Measurements from ENCODE around the gene UTP14A.
"Not testable (repeated sequence)": the region's sequence is repeated elsewhere in the genome, so short reads cannot be mapped to it uniquely, and the experiment has no call there.

The UTP14A gene, protein sequence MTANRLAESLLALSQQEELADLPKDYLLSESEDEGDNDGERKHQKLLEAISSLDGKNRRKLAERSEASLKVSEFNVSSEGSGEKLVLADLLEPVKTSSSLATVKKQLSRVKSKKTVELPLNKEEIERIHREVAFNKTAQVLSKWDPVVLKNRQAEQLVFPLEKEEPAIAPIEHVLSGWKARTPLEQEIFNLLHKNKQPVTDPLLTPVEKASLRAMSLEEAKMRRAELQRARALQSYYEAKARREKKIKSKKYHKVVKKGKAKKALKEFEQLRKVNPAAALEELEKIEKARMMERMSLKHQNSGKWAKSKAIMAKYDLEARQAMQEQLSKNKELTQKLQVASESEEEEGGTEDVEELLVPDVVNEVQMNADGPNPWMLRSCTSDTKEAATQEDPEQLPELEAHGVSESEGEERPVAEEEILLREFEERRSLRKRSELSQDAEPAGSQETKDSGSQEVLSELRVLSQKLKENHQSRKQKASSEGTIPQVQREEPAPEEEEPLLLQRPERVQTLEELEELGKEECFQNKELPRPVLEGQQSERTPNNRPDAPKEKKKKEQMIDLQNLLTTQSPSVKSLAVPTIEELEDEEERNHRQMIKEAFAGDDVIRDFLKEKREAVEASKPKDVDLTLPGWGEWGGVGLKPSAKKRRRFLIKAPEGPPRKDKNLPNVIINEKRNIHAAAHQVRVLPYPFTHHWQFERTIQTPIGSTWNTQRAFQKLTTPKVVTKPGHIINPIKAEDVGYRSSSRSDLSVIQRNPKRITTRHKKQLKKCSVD

GRCh38 chrX:129905787-129906580 is at the start of gene UTP14A:
TSS of gene UTP14A (plus strand) at chrX:129906164. CDS start at chrX:129906211, 47 bp downstream.
- peak; percentile 84 to 88 for DNase-seq

- DNase-seq = not testable (repeated sequence)
Observed at GRCh38 chrX:129859134-129859533, 46.8 kb upstream of the UTP14A start.

DNA sequence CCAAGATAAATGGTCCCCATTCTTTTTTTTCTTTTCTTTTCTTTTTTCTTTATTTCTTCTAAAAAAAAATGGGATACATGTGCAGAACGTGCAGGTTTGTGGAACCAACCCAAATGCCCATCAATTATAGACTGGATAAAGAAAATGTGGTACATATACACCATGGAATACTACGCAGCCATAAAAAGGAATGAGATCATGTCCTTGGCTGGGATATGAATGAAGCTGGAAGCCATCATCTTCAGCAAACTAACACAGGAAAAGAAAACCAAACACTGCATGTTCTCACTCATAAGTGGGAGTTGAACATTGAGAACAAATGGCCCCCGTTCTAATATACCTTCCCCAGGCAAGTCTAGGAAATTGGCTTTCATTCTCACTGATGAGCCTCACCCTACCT is 39.6 kb upstream of the UTP14A start:
- not testable (repeated sequence) for DNase-seq

- no peak for DNase-seq
Observed at GRCh38 chrX:129872524-129872923, 33.4 kb upstream of the UTP14A start.

- DNase-seq = no peak
Observed at GRCh38 chrX:129875669-129876068, 30.3 kb upstream of the UTP14A start.

DNA sequence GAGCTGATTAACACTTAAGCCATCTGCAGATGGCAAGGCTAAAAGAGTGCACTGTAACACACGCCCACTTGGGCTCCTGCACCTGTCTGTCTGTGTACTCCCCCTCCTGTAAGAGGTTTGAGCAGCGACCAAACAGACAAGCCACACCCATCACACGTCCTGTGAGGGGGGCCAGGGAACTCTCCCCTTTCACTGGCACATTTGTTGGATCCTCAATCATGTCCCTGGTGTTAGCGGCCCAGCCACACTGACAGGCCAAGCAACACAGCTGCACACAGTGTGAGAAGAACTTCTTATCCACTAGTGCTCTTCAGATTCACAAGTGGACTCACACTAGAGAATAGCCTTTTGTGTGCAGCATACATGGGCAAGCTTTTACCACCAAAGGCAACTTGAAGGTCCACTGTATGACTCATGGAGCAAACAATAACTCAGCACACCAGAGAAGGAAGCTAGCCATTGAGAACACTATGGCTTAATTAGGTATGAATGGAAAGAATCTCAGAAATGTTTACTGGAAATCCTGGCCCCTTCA is 29.1 kb upstream of the UTP14A start:
- no peak for DNase-seq

DNA sequence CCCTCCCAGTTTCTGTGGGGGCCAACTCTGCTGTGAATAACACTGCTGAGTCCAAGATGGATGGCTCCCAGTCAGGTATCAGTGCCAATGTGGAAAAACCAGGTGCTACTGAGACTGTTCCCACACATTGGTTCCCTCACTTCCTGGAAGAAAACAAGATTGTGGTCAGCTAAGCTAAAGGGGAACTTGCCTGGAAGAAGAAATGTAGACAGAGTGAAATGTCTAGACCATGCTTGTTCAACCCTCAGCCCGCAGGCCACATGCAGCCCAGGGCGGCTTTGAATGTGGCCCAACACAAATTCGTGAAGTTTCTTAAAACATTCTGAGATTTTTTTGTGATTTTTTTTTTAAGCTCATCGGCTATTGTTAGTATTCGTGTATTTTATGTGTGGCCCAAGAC is 28.6 kb upstream of the UTP14A start:
- no peak for DNase-seq

- no peak for DNase-seq
Observed at GRCh38 chrX:129900054-129900453, 5.9 kb upstream of the UTP14A start.

DNA sequence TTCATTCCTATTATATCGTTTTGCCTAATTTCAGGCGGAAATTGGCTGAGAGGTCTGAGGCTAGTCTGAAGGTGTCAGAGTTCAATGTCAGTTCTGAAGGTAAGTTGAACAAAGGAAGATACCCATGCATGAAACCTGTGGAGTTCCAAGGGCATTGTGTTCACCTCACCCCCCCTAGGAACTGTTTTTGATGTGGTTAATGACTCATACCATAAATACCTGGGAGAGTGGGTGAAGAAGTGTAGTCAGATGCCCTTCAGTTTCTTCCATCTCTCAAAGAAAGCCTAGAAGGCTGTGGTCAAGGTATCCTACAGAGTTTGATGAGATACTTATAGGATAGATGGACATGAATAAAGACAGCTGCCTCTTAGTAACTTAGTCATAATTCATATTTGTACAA is 2.7 kb downstream of the UTP14A start:
- no peak for DNase-seq

GRCh38 chrX:129925305-129926092 is 19.5 kb downstream of the UTP14A start:
- peak; percentile 68 to 75 for DNase-seq

DNA sequence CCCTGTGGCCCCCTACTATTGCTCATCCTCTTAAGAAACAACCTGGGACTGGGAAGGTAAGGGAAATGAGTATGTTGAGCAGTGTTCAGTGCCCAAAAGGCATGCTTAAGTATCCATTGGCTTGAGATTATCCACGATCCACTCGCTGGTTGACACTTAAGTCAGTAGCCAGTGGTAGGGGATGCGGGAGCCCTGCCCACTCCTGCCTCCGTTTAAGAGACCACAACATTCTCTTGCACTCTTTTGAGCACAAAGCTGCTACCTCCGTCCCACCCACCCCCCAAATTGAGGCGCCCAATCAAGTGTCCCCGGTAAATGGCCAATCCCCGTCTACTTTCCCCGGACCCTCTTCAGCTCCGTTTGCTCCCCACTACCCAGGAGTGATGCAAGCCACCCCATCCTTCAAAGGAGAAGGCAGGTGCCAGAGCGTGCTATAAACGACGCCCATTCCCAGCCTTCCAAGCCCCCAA is 25.0 kb downstream of the UTP14A start:
- no peak for DNase-seq

GRCh38 chrX:129931411-129932015 is 25.5 kb downstream of the UTP14A start:
- DNase-seq = peak; percentile 68 to 73

DNA sequence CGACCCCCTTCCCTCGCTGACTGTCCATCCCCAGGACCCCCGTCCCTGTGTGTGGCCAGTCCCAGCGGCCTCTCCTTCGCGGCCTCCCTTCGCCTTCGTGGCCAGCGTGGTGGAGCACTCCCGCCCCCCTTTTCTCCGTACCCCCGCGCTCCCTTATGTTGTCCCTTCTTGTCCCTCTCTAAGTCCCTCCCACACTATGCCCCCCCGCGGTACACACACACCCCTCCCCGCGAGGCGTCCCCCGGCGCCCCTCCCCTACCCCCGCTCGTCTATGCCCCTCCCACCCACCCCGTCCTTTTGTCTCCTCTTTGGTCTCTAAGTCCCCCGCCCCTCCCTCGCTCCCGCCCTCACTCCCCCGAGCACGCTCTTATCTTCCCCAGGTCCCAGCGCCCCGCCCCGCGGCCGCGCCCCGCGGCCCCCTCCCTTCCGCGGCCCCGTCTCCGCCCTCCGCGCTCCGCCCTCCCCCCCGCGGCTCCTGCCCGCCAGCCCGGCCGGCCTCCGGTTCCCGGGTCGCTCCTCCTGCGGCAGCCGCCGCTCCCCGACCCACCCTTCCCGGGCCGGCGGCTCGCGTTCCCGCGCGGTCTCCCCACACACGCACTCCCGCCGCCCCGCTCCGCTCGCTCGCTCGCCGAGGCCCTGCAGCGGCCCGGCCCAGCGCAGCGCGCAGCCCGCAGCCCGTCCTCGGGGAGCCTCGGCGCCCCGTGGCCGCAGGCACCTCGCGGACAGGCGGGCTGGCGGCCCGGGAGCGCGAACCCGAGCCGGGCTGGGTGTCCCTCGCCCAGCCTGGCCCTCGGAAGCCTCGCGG is 26.3 kb downstream of the UTP14A start:
- peak; percentile 71 to 79 for DNase-seq

- peak in 1 of 2 experiments; percentile 36 for DNase-seq
Observed at GRCh38 chrX:129932821-129933321, 26.9 kb downstream of the UTP14A start.

DNA sequence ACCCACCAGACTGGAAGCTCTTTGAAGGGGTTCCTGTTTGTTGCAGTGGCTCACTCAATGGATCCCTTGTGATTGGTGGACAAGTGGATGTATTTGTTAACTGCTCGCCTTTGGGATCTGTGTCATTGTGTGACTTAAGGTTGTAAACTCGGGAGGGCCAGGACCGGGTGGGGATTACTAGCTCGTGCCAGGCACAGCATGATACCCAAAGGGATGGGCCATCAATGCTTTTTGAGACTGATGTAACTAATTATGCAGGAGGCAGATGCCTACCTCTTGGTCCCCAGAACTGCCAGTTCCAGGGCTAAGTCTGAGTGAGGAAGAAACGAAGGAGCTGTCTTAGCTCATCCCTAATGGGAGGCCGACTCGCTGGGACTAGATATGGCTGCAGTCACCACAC is 27.7 kb downstream of the UTP14A start:
- no peak for DNase-seq

GRCh38 chrX:129934461-129934860 is 28.5 kb downstream of the UTP14A start:
- DNase-seq = no peak

- no peak for DNase-seq
Observed at GRCh38 chrX:129934952-129935351, 29.0 kb downstream of the UTP14A start.

DNA sequence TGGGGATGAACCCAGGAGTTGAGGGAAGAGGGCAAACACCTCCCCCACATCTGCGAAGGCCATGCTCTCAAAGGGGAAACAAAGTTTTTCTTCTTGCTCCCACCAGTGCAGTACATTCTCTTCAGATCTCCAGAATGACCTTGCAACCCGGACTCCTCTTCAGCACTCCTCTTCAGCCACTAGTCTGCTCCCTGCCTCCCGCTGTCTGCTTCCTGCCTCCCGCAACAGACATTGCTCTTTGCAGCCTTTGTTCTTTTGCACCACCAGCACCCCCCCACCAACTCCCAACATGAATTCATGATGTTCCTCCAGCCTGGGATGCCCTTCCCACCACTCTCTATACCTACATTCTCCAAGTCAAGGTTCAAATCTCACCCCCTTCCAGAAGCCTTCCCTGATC is 32.1 kb downstream of the UTP14A start:
- no peak for DNase-seq

GRCh38 chrX:129939986-129940385 is 34.0 kb downstream of the UTP14A start:
- DNase-seq = no peak

DNA sequence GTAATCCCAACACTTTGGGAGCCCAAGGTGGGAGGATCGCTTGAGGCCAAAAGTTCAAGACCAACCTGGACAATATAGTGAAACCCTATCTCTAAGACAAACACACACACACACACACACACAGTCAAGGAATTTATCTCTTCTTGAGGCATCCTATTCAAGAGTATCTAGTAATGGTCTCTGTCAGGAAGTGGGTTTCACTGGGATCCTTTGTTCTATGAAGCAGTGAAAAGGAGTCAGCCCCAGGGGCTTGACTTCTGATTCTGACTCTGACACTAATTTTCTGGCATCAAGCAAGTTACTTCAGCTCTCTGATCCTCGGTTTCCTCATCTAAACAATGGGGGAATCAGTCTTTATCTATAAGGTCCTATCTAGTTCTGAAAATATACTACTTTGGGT is 34.8 kb downstream of the UTP14A start:
- no peak for DNase-seq

Data from activated T-cell treated with anti-CD3 and anti-CD28 coated beads, Interleukin-2, amount 50 U/mL, for 48 hours (primary cell).